G401.6 (cell line): ENCODE data around the gene STRN3.
"Not testable (repeated sequence)": the region's sequence is repeated elsewhere in the genome, so short reads cannot be mapped to it uniquely, and the experiment has no call there.

Source experiments
- FAIRE-seq: peaks from 2 replicates; lab custom pipeline; 2012; peaks lifted over from hg19 to GRCh38; lab: Jason Lieb, UNC

Gene STRN3

DNA sequence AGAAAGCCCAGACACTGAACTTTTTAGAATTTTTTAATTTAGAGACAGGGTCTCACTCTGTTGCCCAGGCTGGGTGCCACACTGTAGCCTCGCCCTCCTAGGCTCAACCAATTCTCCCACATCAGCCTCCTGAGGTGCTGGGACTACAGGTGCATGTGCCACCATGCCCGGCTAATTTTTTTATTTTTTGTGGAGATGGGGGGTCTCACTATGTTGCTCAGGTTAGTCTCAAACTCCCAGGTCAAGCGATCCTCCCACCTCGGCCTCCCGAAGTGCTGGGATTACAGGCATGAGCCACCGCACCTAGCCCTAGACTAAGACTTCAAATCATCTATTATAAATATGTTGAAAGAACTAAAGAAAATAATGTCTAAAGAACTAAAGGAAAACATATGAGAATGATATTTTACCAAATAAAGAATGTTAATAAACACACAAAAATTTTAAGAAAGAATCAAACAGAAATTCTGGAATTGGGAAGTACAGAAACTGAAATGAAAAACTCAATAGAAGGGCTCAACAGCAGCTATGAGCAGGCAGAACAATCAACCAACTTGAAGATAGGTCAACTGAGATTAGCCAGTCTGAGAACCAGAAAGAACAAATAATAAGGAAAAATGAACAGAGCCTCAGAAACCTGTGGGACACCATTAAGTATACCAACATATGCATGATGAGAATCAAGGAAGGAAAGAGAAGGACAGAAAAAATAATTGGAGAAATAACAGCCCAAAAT, 27.0 kb downstream of the STRN3 start:
- no peak for FAIRE-seq

- FAIRE-seq: no peak
These were observed 28.0 kb downstream of the STRN3 start for GRCh38 chr14:30998100-30998706.

GRCh38 chr14:30996892-30997659, 29.1 kb downstream of the STRN3 start:
- FAIRE-seq: no peak

- FAIRE-seq: no peak
These were observed 30.5 kb downstream of the STRN3 start for GRCh38 chr14:30995689-30996088.

DNA sequence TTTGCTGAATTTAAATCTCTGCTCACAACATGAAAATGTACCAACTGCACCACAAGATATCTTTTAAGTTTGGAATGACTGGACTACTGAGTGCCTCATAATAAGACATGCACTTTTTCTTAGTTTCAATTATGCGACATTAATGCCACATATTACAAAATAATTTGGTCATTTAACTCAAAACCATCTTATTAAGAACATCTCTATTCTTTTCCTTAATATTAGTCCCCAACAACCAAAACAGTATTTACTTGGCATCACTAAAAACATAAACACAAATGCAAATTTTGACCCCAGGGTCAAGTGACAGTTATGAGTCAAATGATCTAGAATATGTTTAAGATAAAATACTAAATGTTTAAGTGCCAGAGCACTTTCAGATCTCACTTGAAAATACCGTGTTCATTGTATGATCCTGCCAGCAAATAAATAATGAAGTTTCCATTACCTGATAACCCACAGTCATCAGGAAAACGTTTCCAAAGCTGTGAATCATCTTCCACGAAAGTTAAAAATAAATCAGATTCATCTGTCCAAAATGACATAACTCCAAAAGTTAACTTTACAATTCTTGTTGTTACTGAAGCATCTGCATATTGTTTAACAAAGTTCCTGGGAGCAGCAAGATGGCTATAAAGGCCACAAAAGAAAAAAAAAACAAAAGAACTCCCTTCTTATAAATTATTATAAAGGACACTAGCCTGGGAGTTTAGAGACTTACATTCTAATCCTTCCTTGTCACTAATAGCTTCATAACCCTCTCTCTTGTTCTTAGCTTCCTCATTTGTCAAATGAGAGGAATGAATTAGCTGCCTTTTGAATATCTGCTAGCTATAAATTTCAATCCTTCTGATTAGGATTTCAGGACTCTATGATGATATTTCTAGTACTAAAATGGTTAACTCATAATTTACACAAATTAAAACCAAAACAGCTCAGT, 31.2 kb downstream of the STRN3 start:
- no peak for FAIRE-seq

- no peak for FAIRE-seq
These were observed 33.1 kb downstream of the STRN3 start for GRCh38 chr14:30993071-30993470.

DNA sequence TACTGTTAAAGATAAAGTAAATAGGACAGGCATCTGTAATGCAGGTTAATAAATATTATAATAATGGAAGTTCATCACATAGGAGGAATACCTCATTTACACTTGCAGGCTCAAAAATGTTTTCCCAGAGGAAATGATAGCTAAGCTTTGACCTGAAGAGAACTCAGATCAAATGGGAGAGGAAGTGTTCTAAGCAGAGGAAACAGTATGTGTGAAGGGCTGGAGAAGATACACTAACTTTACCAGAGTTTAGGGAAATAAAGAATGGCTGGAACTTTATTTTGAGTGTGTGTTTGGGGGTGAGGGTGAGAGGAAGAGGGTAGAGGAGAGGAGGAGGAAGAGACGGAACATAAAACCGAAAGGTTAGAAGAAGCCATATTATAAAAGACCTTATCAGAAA, 34.8 kb downstream of the STRN3 start:
- no peak for FAIRE-seq

- no peak for FAIRE-seq
These were observed 35.4 kb downstream of the STRN3 start for GRCh38 chr14:30990770-30991169.

GRCh38 chr14:30988509-30988908, 37.7 kb downstream of the STRN3 start:
- no peak for FAIRE-seq

DNA sequence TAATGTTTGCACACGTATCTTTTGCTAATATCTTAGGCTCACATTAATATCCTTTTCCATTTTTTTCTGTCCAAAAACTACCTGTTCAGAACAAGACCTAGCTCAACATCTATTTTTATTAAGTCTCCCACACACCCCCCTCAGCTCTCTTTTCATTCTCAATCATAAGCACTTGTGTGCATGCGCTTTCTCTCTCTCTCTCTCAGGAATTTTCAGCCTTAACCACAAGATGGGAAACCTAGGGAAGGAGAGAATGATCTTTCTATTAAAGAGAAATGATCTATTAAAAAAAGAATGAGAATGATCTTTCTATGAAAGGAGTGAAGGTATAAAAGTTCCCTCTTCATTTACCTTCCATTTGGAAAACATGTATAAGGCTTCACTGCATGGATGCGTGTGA, 40.4 kb downstream of the STRN3 start:
- no peak for FAIRE-seq

GRCh38 chr14:30983858-30984257, 42.3 kb downstream of the STRN3 start:
- no peak for FAIRE-seq

- FAIRE-seq: no peak
These were observed 43.6 kb downstream of the STRN3 start for GRCh38 chr14:30982533-30982932.

DNA sequence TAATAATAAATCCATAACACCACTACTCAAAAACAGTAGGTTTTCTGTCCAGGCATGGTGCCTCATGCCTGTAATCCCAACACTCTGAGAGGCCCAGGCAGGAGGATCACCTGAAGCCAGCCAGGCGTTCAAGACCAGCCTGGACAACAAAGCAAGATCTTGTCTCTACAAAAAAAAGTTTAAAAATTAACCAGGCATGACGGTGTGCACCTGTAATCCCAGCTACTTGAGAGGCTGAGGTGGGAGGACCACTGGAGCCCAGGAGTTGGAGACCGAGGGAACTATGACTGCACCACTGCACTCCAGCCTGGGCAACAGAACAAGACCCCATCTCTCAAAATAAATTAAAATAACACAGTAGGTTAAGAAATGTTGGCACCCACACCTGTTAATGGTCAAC, 45.2 kb downstream of the STRN3 start:
- FAIRE-seq: no peak

DNA sequence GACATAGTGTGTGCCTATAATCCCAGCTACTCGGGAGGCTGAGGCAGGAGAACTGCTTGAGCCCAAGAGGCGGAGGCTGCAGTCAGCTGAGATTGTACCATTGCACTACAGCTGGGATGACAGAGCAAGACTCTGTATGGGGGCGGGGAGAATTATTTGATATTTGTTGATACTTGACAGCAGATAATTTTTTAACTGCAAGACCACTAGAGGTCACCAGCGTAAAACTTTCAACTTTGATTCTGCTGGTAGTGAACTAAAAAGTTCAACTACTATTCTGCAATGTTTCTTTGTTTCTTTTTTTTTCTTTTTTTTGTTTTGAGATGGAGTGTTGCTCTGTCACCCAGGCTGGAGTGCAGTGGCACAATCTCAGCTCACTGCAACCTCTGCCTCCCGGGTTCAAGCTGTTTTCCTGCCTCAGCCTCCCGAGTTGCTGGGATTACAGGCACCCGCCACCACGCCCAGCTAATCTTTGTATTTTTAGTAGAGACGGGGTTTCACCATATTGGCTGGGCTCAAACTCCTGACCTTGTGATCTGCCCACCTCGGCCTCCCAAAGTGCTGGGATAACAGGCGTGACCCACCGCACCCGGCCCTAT, 46.0 kb downstream of the STRN3 start:
- FAIRE-seq: peak; percentile 93

DNA sequence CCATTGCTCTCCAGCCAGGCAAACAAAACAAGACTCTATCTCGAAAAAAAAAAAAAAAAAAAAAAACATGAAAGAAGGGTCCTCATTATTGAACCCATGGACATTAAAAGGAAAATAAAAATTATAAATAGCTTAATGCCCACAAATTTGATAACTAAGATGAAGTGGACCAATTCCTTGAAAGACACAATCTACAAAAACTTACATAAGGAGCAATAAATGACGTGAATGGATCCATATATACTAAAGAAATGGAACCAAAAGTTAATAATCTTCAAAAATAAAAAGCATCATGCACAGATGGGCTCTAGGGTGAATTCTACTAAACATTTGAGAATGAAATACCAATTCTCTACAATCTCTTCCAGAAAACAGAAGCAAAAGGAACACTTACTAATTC, 48.4 kb downstream of the STRN3 start:
- FAIRE-seq: no peak

GRCh38 chr14:30974628-30975027, 51.6 kb downstream of the STRN3 start:
- no peak for FAIRE-seq

DNA sequence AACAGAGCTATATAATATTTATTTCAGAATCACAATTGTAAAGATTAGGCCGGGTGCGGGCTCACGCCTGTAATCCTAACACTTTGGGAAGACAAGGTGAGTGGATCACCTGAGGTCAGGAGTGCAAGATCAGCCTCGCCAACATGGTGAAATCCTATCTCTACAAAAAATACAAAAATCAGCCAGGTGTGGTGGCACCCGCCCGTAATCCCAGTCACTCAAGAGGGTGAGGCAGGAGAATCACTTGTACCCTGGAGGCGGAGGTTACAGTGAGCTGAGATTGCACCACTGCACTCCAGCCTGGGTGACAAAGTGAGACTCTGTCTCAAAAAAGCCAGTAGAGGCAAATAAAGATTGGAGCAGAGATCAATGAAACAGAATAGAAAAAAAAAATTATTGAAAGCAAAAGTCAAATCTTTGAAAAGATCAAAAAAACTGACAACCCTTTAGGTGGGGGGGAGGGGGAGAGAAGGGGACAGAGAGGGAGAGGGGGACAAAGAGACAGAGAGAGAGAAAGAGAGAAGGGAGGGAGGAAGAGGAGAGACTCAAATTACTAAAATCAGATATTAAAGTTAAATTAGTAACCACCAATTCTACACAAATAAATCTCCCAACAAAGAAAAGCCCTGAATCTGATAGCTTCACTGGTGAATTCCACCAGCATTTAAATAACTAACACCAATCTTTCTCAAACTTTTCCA, 53.1 kb downstream of the STRN3 start:
- FAIRE-seq: no peak

DNA sequence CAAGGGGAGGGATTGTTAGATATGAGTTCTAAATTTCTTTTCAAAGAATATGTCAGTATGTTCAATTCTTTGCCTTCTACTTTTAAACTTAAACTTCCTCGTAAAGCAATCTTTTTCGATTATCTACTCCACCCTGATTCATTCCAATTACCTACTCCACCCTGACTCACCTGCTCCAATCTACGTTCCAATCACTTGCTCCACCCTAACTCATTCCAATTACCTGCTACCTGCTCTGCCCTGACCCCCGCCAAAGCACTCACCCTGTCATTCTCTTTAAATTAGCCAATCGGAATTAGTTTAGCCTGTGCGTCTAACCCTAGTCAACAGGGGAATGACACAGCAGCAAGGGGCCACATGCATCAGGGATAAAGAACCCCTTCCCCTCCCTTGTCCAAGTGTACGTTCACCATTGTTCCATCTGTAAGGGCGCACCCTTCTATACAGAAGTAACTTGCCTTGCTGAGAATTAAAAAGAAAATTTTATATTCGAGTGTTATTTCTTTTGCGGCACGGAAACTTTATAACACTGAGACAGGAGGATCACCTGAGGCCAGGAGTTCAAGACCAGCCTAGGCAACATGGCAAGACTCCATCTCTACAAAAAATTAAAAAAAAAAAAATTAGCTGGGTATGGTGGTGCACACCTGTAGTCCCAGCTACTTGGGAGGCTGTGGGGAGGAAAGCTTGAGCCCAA, 54.0 kb downstream of the STRN3 start:
- not testable (repeated sequence) for FAIRE-seq

DNA sequence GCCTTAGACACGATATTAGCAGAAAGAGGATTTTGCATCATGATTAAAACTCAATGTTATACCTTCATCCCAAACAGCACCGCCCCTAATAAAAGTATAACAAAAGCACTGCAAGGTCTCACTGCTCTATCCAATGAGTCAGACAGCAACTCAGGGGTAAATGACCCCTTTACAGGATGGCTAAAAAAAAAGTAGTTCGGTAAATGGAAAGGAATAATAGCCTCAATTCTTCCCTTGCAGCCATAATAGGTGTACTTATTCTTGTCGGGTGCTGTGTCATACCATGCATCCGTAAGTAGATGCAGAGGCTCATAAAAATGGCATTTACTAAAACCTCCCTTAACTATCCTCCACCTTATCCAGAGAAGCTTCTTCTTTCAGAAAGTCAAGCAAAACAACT, 54.6 kb downstream of the STRN3 start:
- no peak for FAIRE-seq

DNA sequence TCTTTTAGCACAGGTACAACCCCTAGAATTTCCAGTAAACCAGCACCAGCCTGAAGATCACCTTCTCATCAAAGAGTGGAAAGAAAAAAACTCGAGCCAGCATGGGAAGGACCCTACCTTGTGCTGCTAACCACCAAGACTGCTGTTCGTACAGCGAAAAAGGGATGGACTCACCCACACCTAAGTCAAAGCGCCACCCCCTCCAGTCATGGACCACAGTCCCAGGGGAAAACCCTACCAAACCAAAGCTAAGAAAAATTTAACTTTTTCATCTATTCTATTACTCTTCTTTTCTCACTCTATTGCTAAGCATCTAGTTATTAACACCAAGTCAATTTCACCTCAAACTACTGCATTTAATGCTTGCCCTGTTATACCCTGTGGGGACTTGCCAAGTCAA, 56.4 kb downstream of the STRN3 start:
- FAIRE-seq: not testable (repeated sequence)
